Right hindlimb (tissue), 1 donor: Measurements from ENCODE around the gene ANKRD39.
"Not testable (repeated sequence)": the region's sequence is repeated elsewhere in the genome, so short reads cannot be mapped to it uniquely, and the experiment has no call there.

Experiments
- DNase-seq: peaks from one replicate; pipeline ENCODE4 v3.0.0-alpha.2; 2018

ANKRD39 gene, protein sequence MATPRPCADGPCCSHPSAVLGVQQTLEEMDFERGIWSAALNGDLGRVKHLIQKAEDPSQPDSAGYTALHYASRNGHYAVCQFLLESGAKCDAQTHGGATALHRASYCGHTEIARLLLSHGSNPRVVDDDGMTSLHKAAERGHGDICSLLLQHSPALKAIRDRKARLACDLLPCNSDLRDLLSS

GRCh38 chr2:96857667-96858372 is at the start of gene ANKRD39:
Gene ANKRD39, minus strand, starts transcription at chr2:96858016. Its CDS starts 29 bp downstream, at chr2:96857987.
- peak; percentile 99 for DNase-seq

DNA sequence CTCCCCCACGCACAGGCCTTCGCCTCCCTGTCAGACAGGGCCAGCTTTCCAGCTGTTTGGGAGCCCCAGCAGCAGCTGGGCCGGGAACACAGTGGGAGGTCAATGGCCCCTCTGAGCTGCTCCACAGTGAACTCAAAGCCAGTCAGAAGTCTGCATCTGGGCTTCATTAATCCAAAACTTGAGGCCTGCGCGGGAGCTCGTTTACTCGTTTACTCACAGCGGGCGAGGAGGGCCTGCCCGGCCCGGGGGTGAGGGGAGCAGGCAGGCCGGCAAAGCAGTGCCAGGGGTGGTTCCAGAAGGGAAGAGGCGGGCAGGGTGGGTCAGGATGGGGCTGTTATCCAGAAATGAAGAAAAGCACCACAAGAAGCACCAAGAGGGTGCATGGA is 48.9 kb upstream of the ANKRD39 start:
- peak; percentile 90 for DNase-seq

DNA sequence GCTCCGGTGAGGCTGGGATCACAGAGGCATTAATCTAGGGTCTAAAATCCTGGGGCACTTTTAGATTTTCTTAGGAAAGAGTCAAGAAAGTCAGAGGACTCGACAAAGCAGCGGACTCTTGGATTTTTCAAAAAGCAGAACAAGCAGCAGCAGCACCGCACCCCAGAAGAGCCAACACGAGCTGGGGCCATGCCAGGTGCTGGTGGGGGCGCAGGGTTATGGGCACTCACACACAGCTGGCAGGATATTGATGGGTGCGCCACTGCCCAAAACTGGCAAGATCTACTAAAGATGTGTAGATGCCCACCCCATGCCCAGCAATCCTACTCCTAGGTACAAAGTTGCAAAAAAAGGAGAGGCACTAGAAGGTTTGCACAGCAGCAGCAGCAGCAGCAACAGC is 46.0 kb upstream of the ANKRD39 start:
- DNase-seq: no peak

GRCh38 chr2:96903318-96903717 is 45.5 kb upstream of the ANKRD39 start:
- no peak for DNase-seq

DNA sequence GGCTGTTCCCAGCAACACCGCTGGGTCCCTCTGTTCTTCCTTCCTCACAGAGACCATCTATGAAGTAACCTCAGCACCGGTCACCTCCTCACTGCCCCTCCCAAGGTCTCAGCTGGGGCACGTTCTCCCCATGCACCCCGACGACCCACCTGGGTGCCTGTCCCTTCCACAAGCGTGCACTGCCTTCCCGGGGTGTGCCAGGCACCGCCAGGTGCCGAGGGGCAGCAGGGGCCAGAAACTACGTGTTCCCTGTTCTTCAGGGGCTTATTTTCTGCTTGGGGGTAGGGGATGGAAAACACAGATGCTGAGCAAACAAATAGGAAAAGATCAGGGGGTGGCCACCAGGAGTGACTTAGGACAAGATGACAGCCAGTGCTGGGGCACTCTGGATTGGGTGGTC is 42.4 kb upstream of the ANKRD39 start:
- no peak for DNase-seq

- no peak for DNase-seq
Measured at GRCh38 chr2:96899413-96899741, 41.6 kb upstream of the ANKRD39 start.

DNA sequence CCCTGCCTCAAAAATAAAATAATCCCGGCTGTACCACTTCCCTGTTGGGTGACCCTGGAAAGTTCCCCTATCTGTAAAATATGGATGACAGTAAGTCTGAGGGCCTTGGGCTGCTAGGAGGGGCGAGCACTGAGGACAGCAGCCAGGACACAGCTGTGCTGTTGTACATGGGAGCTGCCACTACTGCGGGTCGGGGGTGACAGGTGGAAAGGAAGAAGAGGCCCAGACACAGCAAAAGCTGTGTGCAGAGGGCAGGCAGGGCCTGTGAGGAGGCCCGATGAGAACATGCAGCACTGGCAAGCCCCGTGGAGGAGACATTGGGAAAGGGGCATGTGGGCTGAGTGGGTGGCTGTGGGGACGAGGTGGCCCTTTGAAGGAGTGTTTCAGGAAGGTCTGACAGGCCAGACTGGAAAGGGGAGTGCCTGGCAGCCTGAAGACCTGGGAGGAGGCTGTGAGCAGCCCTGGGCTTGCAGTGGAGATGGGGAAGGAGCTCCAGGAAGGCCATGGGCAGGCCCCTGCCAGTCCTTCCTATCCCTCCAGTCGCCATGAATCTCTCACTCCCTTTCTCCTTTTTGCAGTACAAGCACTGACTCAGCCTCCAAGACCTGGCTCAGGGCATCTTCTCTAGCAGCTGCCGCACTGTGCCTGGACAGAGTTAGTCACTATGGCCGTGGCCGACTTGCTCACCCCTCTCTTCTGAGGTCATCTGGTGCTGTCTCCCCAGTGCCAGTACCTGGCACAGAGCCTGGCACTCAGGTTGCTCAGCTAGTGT is 41.0 kb upstream of the ANKRD39 start:
- no peak for DNase-seq

DNA sequence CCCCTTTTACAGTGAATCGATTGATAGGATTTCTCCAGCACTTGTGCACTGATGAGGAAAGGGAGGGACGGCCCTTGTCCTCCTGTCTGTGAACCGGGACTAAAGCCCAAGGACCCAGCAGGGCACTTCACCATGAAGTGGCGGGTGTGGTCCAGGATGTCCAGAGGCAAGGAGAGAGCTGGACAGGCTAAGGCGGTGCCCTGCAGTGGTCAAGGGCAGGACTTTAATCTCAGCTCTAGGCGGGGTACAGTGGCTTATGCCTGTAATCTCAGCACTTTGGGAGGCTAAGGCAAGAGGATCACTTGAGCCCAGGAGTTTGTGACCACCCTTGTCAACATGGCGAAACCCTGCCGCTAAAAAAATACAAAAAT is 40.3 kb upstream of the ANKRD39 start:
- DNase-seq: no peak

GRCh38 chr2:96897491-96898134 is 39.8 kb upstream of the ANKRD39 start:
- no peak for DNase-seq

DNA sequence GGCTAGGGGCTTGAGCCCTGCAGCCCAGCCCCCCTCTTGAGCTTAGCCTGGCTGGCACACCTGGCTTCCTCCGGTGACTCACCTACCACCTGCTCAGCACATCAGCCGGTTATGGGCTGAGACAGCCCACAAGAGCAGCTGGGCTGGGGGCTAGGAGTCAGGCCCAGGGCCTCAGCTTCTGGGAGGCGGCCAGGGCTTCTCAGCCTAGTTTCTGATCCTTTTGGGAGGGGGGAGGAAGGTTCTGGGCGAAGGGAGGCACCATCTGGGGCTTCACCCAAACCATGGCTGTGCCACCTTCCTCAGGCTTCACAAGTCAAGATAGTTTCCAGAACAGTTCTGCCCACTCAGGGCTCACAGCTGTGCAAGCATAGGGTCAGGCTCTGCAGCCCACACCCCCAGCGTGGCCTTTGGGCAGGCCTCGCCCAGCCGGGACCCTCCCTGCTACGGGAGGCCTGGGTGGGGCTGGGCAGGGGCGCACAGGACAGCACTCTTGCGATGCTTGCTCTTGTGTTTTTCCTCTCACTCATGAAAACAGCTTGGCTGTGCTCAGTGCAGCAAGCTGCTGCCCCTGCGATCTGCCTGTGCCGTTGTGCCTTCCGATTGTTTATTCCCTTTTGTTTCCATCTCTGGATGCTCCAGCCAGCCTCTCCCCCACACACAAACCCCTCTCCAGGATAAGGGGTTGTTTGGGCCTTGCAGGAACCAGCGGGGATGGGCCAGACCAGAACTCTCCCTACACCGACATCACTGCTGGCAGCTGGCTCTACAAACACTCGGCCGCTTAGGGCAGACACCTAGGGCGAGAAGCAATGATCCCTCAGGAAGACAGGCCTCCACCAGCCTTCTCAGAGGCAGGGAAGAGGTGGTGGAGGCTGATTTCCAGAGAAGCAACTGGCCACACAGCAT is 38.2 kb upstream of the ANKRD39 start:
- no peak for DNase-seq

DNA sequence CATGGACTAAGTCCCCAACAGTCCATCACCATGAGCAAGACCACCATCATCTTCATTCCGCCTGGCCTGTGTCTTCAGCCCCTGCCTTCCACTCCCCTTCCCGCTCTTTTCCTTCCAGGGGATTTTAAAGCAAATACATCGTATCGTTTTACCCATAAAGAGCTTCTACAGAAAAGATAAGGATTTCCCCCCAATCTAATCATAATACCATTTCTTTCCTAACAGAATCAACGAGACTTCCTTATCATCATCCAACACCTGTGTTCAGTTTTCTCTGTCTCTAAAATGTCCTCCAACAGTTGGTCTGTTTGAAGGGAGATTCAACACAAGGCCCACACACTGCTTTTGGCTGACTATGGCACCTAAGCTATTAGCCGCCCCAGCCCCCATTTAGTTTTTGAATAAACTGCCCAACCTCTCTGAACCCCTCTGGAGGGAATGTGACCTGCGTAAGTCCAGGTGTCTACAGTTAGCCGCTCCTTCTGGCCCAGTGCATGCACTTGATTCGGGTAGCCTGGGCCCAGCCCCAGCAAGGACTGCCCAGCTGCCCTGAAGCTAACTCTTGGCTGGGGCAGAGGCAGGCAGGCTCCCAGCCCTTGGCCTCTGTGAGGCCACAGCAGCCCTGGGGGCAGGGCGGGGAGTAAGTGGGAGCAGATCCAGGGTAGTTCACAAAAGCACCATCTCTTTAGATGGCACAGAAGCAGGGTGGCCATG is 37.4 kb upstream of the ANKRD39 start:
- DNase-seq: no peak

DNA sequence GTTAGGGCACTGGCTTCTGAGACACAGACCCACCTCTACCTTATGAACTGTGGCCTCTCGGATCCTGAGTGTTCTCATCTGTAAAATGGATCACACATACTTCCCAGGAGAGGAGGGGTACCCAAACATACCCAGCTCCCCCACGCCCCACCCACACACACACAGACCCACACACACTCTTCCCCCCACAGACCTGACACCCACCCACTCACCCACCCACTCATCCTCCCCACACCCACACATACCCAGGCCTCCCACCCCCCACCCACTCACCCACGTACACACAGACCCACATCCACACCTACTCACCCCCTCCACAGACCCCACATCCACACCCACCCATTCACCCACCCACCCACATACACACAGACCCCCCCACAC is 36.3 kb upstream of the ANKRD39 start:
- no peak for DNase-seq

DNA sequence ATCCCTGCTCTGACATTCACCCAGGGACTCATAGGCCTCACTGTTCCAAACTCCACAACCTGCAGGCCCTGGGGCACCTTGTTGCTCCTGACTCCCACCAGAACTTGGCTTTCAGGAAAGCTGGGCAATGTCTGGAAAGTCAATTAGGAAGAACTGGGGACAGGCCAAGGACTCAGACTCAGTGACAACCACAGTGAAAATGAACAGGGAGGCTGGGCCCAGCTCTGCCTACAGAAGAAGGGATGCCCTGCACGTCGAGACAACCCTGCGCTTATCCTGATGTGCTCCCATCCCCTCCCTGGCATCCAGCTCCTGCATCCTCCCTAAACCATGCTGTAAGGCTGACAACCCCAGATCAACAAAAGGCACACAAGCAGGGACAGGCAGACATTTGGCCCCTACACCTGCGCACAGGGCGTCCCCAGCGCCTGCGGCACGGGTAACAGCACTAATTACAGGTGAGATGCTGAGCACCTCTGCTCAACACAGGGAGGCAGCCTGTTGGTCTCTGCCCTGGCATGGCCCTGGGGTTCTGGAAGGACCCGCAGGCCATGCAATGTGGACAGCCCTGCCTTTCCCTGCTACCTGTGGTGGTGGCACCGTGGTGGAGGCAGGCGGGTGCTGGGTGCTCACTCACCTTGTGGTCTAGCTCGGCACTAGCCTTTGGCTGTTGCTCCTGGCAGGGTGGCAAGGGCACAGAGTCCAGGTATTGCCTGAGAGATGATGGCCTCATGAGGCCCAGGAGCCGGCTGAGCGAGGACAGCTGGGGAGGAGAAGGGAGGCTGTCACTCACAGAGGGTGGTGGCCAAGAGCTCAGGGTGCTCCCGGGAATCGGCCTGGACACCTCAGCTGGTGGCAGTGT is 35.7 kb upstream of the ANKRD39 start:
- DNase-seq: no peak

GRCh38 chr2:96891591-96892333 is 33.9 kb upstream of the ANKRD39 start:
- DNase-seq: no peak

- DNase-seq: no peak
Measured at GRCh38 chr2:96890726-96891385, 33.0 kb upstream of the ANKRD39 start.

- no peak for DNase-seq
Measured at GRCh38 chr2:96890252-96890651, 32.4 kb upstream of the ANKRD39 start.

GRCh38 chr2:96889502-96889901 is 31.7 kb upstream of the ANKRD39 start:
- not testable (repeated sequence) for DNase-seq

- DNase-seq: peak; percentile 71
Measured at GRCh38 chr2:96888072-96889011, 30.5 kb upstream of the ANKRD39 start.
